PC-9 (cell line): ENCODE measurements around the gene PLEKHM2. TPM values are rescaled to one million over a fixed set of nuclear protein-coding genes. Genes with fewer than 3 reads are reported as not detected.
A peak's percentile ranks its signal among the peaks of the same experiment; 100 is the strongest.

Source experiments
- Bru-seq: library from RNA; stranded (reverse); fragments of 400-500 nt; gene quantifications from one replicate; lab custom pipeline; 2021; lab: Mats Ljungman, UMichigan
- BruChase-seq, 2 experiments: library from RNA; stranded (reverse); fragments of 400-500 nt; gene quantifications; one replicate each; lab custom pipeline; 2021; lab: Mats Ljungman, UMichigan
- BruUV-seq: library from RNA; stranded (reverse); fragments of 400-500 nt; replicated peaks from 2 replicates; lab custom pipeline; 2021; lab: Mats Ljungman, UMichigan
- CTCF ChIA-PET: fragments of 300-600 bp; sonication (Branson Sonifier 250); formaldehyde crosslinking; loops from one replicate; lab custom pipeline; 2022; ENCODE audit warnings: antibody characterized with exemption; lab: Charles Lee
- POLR2A ChIA-PET: fragments of 300-600 bp; sonication (Branson Sonifier 250); formaldehyde crosslinking; loops from one replicate; lab custom pipeline; 2022; ENCODE audit warnings: antibody characterized with exemption; ENCODE audit not compliant: unreplicated experiment; lab: Charles Lee
- DNase-seq, 2 experiments: peaks; one replicate each; pipeline versions ENCODE4 v3.0.0 to v3.0.0-alpha.2; 2015 to 2022; ENCODE audit warnings: mixed read lengths in 1 of 2
- H2AFZ ChIP-seq: fragments of 200-600 bp; sonication (generic); 2 replicates; pipeline ENCODE4 v1.8.1; 2017; ENCODE audit warnings: antibody characterized with exemption
- H3F3A ChIP-seq: fragments of 200-600 bp; sonication (generic); 2 replicates; pipeline ENCODE4 v1.8.1; 2017; ENCODE audit warnings: antibody characterized with exemption, mild to moderate bottlenecking, low read depth; ENCODE audit not compliant: insufficient read depth
- H3K27ac ChIP-seq: fragments of 200-600 bp; sonication (generic); 2 replicates; pipeline ENCODE4 v1.6.1; 2016; ENCODE audit warnings: mixed run types
- H3K27me3 ChIP-seq: fragments of 200-600 bp; sonication (generic); 2 replicates; pipeline ENCODE4 v1.6.1; 2016; ENCODE audit warnings: low read depth, mixed run types; ENCODE audit not compliant: insufficient read depth
- H3K36me3 ChIP-seq: fragments of 200-600 bp; sonication (generic); 2 replicates; pipeline ENCODE4 v1.6.1; 2016; ENCODE audit warnings: low read depth, mixed run types
- H3K4me1 ChIP-seq: fragments of 200-600 bp; sonication (generic); replicated peaks from 2 replicates; pipeline ENCODE4 v1.6.1; 2016; ENCODE audit warnings: mixed run types; ENCODE audit not compliant: insufficient read depth
- H3K4me2 ChIP-seq: fragments of 200-600 bp; sonication (generic); 2 replicates; pipeline ENCODE4 v1.6.1; 2017; ENCODE audit warnings: mixed run types
- H3K4me3 ChIP-seq: fragments of 200-600 bp; sonication (generic); 2 replicates; pipeline ENCODE4 v1.6.1; 2016; ENCODE audit warnings: mixed run types
- H3K79me2 ChIP-seq: fragments of 200-600 bp; sonication (generic); 2 replicates; pipeline ENCODE4 v1.6.1; 2017; ENCODE audit warnings: low read depth, mixed run types
- H3K9me2 ChIP-seq: fragments of 200-600 bp; sonication (generic); 2 replicates; pipeline ENCODE4 v1.8.1; 2017; ENCODE audit warnings: mild to moderate bottlenecking; ENCODE audit not compliant: insufficient read depth
- H3K9me3 ChIP-seq: fragments of 200-600 bp; sonication (generic); 2 replicates; pipeline ENCODE4 v1.8.1; 2016; ENCODE audit warnings: low read depth; ENCODE audit not compliant: insufficient read depth
- H4K20me1 ChIP-seq: fragments of 200-600 bp; sonication (generic); 2 replicates; pipeline ENCODE4 v1.8.1; 2017; ENCODE audit not compliant: insufficient read depth
- CTCF ChIP-seq: fragments of 200-600 bp; sonication (generic); conservative IDR thresholded peaks from 2 replicates; pipeline ENCODE4 v1.6.1; 2017; ENCODE audit warnings: mixed run types, antibody characterized with exemption, mild to moderate bottlenecking, moderate library complexity
- EZH2 ChIP-seq: fragments of 200-600 bp; sonication (generic); IDR thresholded peaks from 2 replicates; pipeline ENCODE4 v1.8.0; 2017; ENCODE audit warnings: antibody characterized with exemption, low read depth
- intact Hi-C: fragments of 100-400 bp; cut with micrococcal nuclease; formaldehyde crosslinking; loops from one replicate; pipeline ENCODE4 v1.10.0; 2022; ENCODE audit not compliant: unreplicated experiment
- long read RNA-seq: library from polyadenylated mRNA; stranded (forward); transcript quantifications from one replicate; pipeline ENCODE4 v2.0.0, GENCODE V29; 2022
- total RNA-seq: library from RNA; stranded (reverse); gene quantifications from 2 replicates; pipeline ENCODE4 v1.2.3, GENCODE V29; 2021

PLEKHM2 gene, protein sequence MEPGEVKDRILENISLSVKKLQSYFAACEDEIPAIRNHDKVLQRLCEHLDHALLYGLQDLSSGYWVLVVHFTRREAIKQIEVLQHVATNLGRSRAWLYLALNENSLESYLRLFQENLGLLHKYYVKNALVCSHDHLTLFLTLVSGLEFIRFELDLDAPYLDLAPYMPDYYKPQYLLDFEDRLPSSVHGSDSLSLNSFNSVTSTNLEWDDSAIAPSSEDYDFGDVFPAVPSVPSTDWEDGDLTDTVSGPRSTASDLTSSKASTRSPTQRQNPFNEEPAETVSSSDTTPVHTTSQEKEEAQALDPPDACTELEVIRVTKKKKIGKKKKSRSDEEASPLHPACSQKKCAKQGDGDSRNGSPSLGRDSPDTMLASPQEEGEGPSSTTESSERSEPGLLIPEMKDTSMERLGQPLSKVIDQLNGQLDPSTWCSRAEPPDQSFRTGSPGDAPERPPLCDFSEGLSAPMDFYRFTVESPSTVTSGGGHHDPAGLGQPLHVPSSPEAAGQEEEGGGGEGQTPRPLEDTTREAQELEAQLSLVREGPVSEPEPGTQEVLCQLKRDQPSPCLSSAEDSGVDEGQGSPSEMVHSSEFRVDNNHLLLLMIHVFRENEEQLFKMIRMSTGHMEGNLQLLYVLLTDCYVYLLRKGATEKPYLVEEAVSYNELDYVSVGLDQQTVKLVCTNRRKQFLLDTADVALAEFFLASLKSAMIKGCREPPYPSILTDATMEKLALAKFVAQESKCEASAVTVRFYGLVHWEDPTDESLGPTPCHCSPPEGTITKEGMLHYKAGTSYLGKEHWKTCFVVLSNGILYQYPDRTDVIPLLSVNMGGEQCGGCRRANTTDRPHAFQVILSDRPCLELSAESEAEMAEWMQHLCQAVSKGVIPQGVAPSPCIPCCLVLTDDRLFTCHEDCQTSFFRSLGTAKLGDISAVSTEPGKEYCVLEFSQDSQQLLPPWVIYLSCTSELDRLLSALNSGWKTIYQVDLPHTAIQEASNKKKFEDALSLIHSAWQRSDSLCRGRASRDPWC
- 45.9 and 51.8 TPM in 2 replicates for total RNA-seq
- Bru-seq, nascent RNA, result percentile 67 among the genes with signal in this experiment
- percentile 68 among the genes with signal in this experiment for BruChase-seq, experiment 1, labeled RNA remaining after a 2-hour chase
- BruChase-seq, experiment 2, labeled RNA remaining after a 6-hour chase, result percentile 73 among the genes with signal in this experiment
- long read RNA-seq, full-length matches to known transcripts, result 4 of 27 reads
- long read RNA-seq, partial matches to known transcripts, result 17 of 27 reads
- long read RNA-seq, other reads (novel, unspliced or antisense), result 6 of 27 reads

- peak in 1 of 2 experiments; percentile 14 for DNase-seq
- H3K4me1 ChIP-seq, result peaks cover 55% of the 10 kb centered on the region
- no peaks in the 10 kb centered on the region for H3K9me3 ChIP-seq
- peaks cover 43% of the 10 kb centered on the region for H3F3A ChIP-seq
- H3K9me2 ChIP-seq, result no peaks in the 10 kb centered on the region
- peaks cover 45% of the 10 kb centered on the region for H3K79me2 ChIP-seq
- H3K4me2 ChIP-seq, result peak within 1 kb of the TSS; percentile 92
- intact Hi-C loops, result loop anchor here (5.0 kb wide), 1 partner anchor 463 kb away; no protein-coding TSS in a partner anchor
- peak within 1 kb of the TSS; percentile 98 for H3K27ac ChIP-seq
- ChIA-PET CTCF (no interaction called here), POLR2A (no interaction called here)
- no peaks in the 10 kb centered on the region for H3K36me3 ChIP-seq
- no peaks in the 10 kb centered on the region for H3K27me3 ChIP-seq
- peak within 1 kb of the TSS; percentile 65 for H3K4me3 ChIP-seq
- H4K20me1 ChIP-seq, result no peaks in the 10 kb centered on the region
- peak within 1 kb of the TSS; percentile 55; the same call in 1 of the 2 replicates for H2AFZ ChIP-seq
- no peak for TF ChIP-seq EZH2
- TF ChIP-seq CTCF, result no peak
- no TSS peak for BruUV-seq
Observed at GRCh38 chr1:15684042-15684461, at the start of gene PLEKHM2. PLEKHM2 (plus strand) TSS chr1:15684320; CDS start chr1:15684559, 239 bp downstream.

GRCh38 chr1:15636436-15636835 is 47.7 kb upstream of the PLEKHM2 start:
- no TSS peak for BruUV-seq
- POLR2A ChIA-PET, result interaction anchor here (0.6 kb wide), 1 partner anchor 365 kb away, joined by 3 read pairs; no protein-coding TSS in a partner anchor
- no peak for TF ChIP-seq EZH2
- TF ChIP-seq CTCF, result no peak

More at GRCh38 chr1:15636436-15636835, 47.7 kb upstream of the PLEKHM2 start:
- no peak overlapping the region for H3K27ac ChIP-seq
- no peaks in the 10 kb centered on the region for H3K9me3 ChIP-seq
- no peaks in the 10 kb centered on the region for H3K9me2 ChIP-seq
- no peaks in the 10 kb centered on the region for H3K27me3 ChIP-seq
- H3K36me3 ChIP-seq, result peaks cover 13% of the 10 kb centered on the region
- H3K4me1 ChIP-seq, result no peaks in the 10 kb centered on the region
- no peaks in the 10 kb centered on the region; the same call in 1 of the 2 replicates for H3K79me2 ChIP-seq
- no peaks in the 10 kb centered on the region; the same call in 1 of the 2 replicates for H4K20me1 ChIP-seq
- no peak overlapping the region for H3K4me2 ChIP-seq
- intact Hi-C loops, result no loop called here
- no peak overlapping the region for H3K4me3 ChIP-seq
- no peak for DNase-seq
- no peaks in the 10 kb centered on the region; the same call in 1 of the 2 replicates for H3F3A ChIP-seq
- CTCF ChIA-PET, result no interaction called here
- H2AFZ ChIP-seq, result no peak overlapping the region
